Nephron (organoid): ENCODE data around the gene CACHD1.

ENCODE experiments used
- H3K27ac Mint-ChIP-seq, 3 experiments: 2 replicates each; pipeline ENCODE4 v1.8.0; 2020; ENCODE audit warnings: mixed read lengths in 3 of 3, mild to moderate bottlenecking in 2 of 3, moderate library complexity in 1 of 3
- H3K27me3 Mint-ChIP-seq: 2 replicates; pipeline ENCODE4 v1.8.0; 2021; ENCODE audit warnings: low read depth, mild to moderate bottlenecking, moderate library complexity, mixed read lengths
- H3K36me3 Mint-ChIP-seq: 2 replicates; pipeline ENCODE4 v1.8.0; 2020; ENCODE audit warnings: low read depth, mixed read lengths
- H3K4me1 Mint-ChIP-seq: 2 replicates; pipeline ENCODE4 v1.8.0; 2020; ENCODE audit warnings: mixed read lengths
- H3K4me3 Mint-ChIP-seq, 3 experiments: 2 replicates each; pipeline ENCODE4 v1.8.0; 2020; ENCODE audit warnings: mild to moderate bottlenecking in 3 of 3, mixed read lengths in 3 of 3, moderate library complexity in 2 of 3
- H3K9me3 Mint-ChIP-seq: 2 replicates; pipeline ENCODE4 v1.8.0; 2020; ENCODE audit warnings: mixed read lengths
- CTCF ChIP-seq, 3 experiments: fragments of 200-600 bp; sonication (generic); IDR thresholded peaks; one replicate each; pipeline ENCODE4 v1.5.0; 2021; ENCODE audit warnings: antibody characterized with exemption in 3 of 3; ENCODE audit not compliant: unreplicated experiment in 3 of 3

Gene CACHD1

GRCh38 chr1:64480999-64481772 is 11.3 kb downstream of the CACHD1 start:
- Mint-ChIP-seq H3K27me3 (no peaks in the 10 kb centered on the region), H3K36me3 (peaks cover 9% of the 10 kb centered on the region), H3K4me3 (peak overlapping the region; percentile 9 to 25 (median 10)), H3K9me3 (no peaks in the 10 kb centered on the region), H3K27ac (peak overlapping the region; percentile 78 to 89 (median 88)), H3K4me1 (peaks cover 73% of the 10 kb centered on the region)
- no peak for TF ChIP-seq CTCF (IDR thresholded peaks at IDR 0.05; ENCODE audit: unreplicated experiment in 3 of 3)

- Mint-ChIP-seq H3K27ac (peak overlapping the region; percentile 58 to 81 (median 76)), H3K36me3 (peaks cover 9% of the 10 kb centered on the region), H3K4me1 (peaks cover 68% of the 10 kb centered on the region), H3K27me3 (no peaks in the 10 kb centered on the region), H3K4me3 (no peak overlapping the region), H3K9me3 (no peaks in the 10 kb centered on the region)
- TF ChIP-seq CTCF (IDR thresholded peaks at IDR 0.05; ENCODE audit: unreplicated experiment in 3 of 3) = no peak
Observed at GRCh38 chr1:64482128-64482527, 12.2 kb downstream of the CACHD1 start.

DNA sequence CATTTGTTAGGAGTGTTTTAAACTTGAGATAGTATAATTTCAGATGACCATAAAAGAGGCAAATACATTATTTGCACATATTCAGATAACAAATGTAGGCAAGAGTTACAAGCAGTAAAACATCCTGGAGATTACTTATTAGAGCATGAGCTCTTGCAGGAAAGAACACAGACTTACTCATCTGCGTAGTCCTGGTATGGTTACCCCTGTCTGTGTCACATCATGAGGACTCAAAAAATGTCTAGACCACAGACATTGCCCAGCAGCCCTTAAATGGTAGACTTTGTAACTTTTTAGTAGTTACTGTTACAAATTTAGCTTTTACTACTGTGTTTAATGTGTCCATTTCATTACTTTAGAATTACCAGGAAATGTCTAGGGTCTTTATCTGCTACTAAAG is 12.8 kb downstream of the CACHD1 start:
- Mint-ChIP-seq H3K27ac (peak overlapping the region; percentile 58 to 81 (median 76)), H3K36me3 (peaks cover 9% of the 10 kb centered on the region), H3K4me1 (peaks cover 68% of the 10 kb centered on the region), H3K27me3 (no peaks in the 10 kb centered on the region), H3K9me3 (no peaks in the 10 kb centered on the region), H3K4me3 (no peak overlapping the region)
- TF ChIP-seq CTCF (IDR thresholded peaks at IDR 0.05; ENCODE audit: unreplicated experiment in 3 of 3) = no peak

- no peak for TF ChIP-seq CTCF (IDR thresholded peaks at IDR 0.05; ENCODE audit: unreplicated experiment in 3 of 3)
- H3K27me3 Mint-ChIP-seq = no peaks in the 10 kb centered on the region
- H3K4me1 Mint-ChIP-seq = peaks cover 72% of the 10 kb centered on the region
- peak overlapping the region in 1 of 3 experiments; percentile 30 for H3K4me3 Mint-ChIP-seq
- peak overlapping the region; percentile 41 to 76 (median 59) for H3K27ac Mint-ChIP-seq
- peaks cover 9% of the 10 kb centered on the region for H3K36me3 Mint-ChIP-seq
- H3K9me3 Mint-ChIP-seq = no peaks in the 10 kb centered on the region
Observed at GRCh38 chr1:64483731-64484414, 13.9 kb downstream of the CACHD1 start.

- Mint-ChIP-seq H3K36me3 (peaks cover 9% of the 10 kb centered on the region), H3K9me3 (no peaks in the 10 kb centered on the region), H3K4me1 (peaks cover 72% of the 10 kb centered on the region), H3K4me3 (no peak overlapping the region), H3K27ac (peak overlapping the region; percentile 41 to 76 (median 43)), H3K27me3 (no peaks in the 10 kb centered on the region)
- TF ChIP-seq CTCF (IDR thresholded peaks at IDR 0.05; ENCODE audit: unreplicated experiment in 3 of 3) = no peak
Observed at GRCh38 chr1:64484651-64485050, 14.7 kb downstream of the CACHD1 start.
